LNCaP clone FGC (cell line): ENCODE data around the gene SLC25A29.
"Not testable (repeated sequence)": the region's sequence is repeated elsewhere in the genome, so short reads cannot be mapped to it uniquely, and the experiment has no call there.

Experiments used
- DNase-seq: peaks from one replicate; pipeline ENCODE4 v3.0.0-alpha.2; 2011; ENCODE audit warnings: low read depth
- H3K4me3 ChIP-seq: 2 replicates; pipeline ENCODE4 v1.5.1; 2011; ENCODE audit warnings: mild to moderate bottlenecking, low read depth, low read length, control low read depth
- CTCF ChIP-seq: IDR thresholded peaks from 2 replicates; pipeline ENCODE4 v1.5.1; 2012; ENCODE audit warnings: mild to moderate bottlenecking; ENCODE audit not compliant: control insufficient read depth, insufficient read depth; ENCODE audit errors: extremely low read depth

SLC25A29 gene

DNA sequence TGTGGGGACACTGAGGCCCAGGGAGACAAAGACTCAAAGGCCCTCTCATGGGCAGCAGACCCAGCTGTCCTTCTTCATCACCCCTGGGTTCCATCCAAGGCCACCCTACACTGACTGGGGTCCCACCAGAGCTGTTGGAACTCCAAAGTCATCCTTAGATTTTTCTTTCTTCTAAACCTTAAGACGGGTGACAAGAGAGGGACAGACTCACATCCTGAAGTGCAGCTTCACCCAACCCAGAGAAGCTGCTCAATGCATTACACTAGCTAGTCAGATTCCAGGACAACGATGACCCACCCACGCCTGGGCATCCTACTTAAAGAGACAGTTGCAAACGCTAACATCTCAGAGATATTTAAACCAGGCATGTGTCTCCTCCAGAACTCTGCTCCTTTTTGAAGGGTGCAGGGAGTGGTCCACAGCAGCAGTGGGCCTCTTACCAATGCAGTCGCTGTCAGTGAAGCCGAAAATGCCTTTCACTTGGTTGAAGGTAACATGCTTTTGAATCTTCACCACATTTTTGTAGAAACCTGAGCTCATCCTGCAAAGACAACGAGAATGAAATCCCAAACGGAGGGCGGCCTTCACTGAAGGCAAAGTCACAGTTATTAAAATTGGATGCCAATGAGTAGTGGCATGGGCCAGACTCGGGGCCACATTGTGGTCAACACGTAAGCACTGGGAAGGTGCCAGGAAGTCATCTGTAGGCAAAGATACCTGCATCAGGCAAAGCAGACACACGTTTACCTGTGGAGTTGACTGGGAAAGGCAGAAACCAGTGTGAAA is 40.3 kb upstream of the SLC25A29 start:
- TF ChIP-seq CTCF: no peak
- DNase-seq: no peak

DNA sequence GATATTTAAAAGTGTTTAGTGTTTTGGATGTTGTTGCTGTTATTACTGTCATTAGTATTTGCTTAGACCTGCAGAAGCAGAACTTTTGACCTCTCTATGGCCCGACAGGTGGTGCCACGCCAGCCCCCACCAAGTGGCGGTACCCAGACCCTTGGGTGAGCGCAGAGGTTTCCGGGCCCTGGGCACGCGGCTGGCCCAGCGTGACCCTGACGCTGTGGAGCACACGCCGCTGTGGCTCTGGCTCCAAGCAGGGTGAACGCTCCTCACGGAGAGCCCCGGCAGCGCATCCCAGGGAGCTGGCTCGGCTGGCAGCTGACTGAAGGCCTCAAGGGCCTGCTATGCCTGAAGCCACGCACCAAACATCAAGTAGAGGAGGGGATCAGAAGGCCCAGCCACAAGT is 39.5 kb upstream of the SLC25A29 start:
- no peak overlapping the region for H3K4me3 ChIP-seq
- no peak for DNase-seq
- TF ChIP-seq CTCF: no peak

More for the DNA sequence above, 40.3 kb upstream of the SLC25A29 start:
- H3K4me3 ChIP-seq: no peak overlapping the region

- not testable (repeated sequence) for DNase-seq, H3K4me3 ChIP-seq
Observed at GRCh38 chr14:100344657-100345056, 38.4 kb upstream of the SLC25A29 start.

DNA sequence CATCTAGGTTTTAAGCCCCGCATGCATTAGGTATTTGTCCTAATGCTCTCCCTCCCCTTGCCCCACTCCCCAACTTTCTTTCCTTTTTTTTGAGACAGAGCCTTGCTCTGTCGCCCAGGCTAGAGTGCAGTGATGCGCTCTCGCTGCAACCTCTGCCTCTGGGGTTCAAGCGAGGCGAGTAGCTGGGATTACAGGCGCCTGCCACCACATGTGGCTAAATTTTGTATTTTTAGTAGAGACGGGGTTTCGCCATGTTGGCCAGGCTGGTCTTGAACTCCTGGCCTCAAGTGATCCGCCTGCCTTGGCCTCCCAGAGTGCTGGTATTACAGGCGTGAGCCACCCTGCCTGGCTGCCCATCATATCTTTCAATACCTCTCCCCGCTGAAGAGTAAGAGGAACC is 36.6 kb upstream of the SLC25A29 start:
- not testable (repeated sequence) for DNase-seq, H3K4me3 ChIP-seq

DNA sequence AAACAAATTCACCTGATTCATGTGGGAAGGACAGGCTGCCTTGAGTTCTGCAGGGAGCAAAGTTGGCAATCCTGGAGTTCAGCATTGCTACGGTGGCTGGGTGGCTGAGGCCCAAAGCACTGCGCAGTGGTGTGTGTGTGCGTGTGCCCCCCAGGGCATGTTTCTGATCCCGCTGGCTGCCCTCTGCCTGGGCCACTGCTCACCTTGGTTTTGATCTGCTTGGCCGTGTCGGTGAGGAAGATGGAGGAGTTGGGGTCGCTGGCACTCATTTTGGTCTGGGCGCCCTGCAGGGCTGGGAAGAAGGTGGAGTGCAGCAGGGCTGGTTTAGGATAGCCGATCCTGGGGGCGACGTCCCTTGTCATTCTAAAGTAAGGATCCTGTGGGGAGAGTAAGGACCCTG is 36.0 kb upstream of the SLC25A29 start:
- no peak for TF ChIP-seq CTCF
- H3K4me3 ChIP-seq: no peak overlapping the region
- no peak for DNase-seq

DNA sequence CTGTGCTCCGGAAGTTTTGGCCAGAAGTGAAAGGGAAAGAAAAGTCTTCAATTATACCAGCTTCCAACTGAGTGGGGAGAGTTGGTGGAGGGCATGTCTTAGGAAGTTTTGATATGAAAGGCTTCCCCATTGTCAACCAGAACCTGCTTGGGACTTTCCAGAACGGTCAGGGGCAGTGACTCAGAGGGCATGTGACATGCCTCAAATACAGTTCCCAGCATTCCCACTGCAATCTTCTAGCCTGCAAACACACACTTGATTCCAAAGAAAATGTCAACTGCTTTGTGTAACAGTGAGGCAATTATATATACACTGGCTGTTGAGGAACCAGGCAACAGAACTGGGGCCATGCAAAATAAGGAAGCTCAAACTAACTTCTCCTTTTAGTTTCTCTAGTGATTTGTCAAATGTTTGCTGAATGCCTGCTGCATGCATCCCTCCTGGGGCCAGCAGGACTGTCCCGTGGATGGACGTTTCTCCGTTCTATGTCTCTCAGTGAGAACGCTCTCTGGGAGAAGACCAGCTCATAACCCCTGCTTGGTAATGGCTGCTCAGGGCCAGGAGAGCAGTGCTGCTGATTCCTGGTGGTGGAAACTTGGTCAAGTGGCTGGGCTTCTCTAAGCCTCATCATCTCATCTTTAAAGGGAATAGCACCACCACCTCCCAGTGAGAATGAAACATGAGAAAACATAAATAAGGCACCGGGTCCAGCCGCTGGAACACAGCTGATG is 35.2 kb upstream of the SLC25A29 start:
- H3K4me3 ChIP-seq: no peak overlapping the region
- DNase-seq: no peak
- TF ChIP-seq CTCF: no peak

- H3K4me3 ChIP-seq: no peak overlapping the region
- no peak for DNase-seq
- TF ChIP-seq CTCF: no peak
Observed at GRCh38 chr14:100340423-100340813, 34.2 kb upstream of the SLC25A29 start.
